Ramos (cell line): ENCODE data around the gene MRPS12.
"Not testable (repeated sequence)": the region's sequence is repeated elsewhere in the genome, so short reads cannot be mapped to it uniquely, and the experiment has no call there.

ENCODE experiments used
- in situ Hi-C: fragments of 300-500 bp; cut with MboI; formaldehyde crosslinking; loops from one replicate; pipeline ENCODE4 v1.14.3; 2022; ENCODE audit warnings: low sequenced_read_pairs; ENCODE audit not compliant: unreplicated experiment

The MRPS12 gene

DNA sequence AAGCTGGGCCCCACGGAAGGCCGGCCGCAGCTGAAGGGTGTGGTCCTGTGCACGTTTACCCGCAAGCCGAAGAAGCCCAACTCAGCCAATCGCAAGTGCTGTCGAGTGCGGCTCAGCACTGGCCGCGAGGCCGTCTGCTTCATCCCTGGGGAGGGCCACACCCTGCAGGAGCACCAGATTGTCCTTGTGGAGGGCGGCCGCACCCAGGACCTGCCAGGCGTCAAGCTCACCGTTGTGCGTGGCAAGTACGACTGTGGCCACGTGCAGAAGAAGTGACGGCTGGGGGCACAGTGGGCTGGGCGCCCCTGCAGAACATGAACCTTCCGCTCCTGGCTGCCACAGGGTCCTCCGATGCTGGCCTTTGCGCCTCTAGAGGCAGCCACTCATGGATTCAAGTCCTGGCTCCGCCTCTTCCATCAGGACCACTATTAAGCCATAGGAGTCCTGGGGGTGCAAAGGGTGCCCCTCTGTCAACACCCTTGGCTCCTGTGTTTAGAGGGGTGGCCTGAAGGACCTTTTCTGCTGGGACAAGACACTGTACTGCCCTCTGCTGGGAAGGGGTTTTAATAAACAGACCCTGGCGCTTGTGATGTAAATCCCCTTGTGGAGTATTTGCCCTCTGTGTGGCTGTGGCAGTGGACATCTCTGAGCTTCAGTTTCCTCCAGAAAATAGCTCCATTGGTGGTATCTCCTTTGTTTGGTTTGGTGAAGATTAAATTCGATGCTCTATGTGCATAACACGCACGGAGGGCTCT lies 1.9 kb downstream of the MRPS12 start:
- in situ Hi-C loops, result loop anchor here (25.0 kb wide), 2 partner anchors 395 to 520 kb away; partner anchors contain the start of gene FAM98C

- in situ Hi-C loops, result loop anchor here (25.0 kb wide), 2 partner anchors 396 to 521 kb away; partner anchors contain the start of gene FAM98C
Measured at GRCh38 chr19:38933544-38933943, 2.8 kb downstream of the MRPS12 start.

DNA sequence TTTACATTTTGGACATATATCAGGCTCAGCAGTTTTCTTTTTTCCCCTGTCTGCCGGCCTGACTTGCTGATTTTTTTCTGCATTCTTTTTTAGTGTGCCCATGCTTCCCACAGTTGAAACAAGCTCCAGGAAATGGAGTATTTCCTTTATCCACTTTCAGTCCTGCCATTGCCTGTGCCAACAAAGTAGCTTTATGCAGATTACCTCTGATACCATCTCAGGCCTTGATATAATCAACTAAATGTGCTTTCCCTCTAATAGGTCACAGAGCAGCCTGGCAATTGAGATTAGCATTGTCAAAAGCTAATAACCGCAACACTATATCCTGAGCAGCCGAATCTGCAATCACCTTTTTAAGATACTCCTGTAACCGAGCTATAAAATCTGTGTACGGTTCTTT lies 9.2 kb downstream of the MRPS12 start:
- in situ Hi-C loops, result loop anchor here (25.0 kb wide), 2 partner anchors 403 to 528 kb away; partner anchors contain the start of gene FAM98C

DNA sequence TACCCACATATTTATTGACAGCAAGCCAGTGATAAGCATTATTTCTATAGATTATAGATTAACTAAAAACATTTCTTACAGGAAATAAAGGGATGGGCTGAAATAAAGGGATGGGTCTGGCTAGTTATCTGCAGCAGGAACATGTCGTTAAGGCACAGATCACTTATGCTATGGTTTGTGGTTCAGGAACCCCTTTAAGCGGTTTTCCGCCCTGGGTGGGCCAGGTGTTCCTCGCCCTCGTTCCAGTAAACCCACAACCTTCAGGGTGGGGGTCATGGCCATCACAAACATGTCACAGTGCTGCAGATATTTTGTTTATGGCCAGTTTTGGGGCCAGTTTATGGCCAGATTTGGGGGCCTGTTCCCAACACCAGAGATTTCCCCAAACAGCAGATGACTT lies 10.7 kb downstream of the MRPS12 start:
- in situ Hi-C loops, result loop anchor here (25.0 kb wide), 2 partner anchors 404 to 529 kb away; partner anchors contain the start of gene FAM98C

- in situ Hi-C loops, result loop anchor here (25.0 kb wide), 2 partner anchors 405 to 530 kb away; partner anchors contain the start of gene FAM98C
Measured at GRCh38 chr19:38941979-38942378, 11.2 kb downstream of the MRPS12 start.

DNA sequence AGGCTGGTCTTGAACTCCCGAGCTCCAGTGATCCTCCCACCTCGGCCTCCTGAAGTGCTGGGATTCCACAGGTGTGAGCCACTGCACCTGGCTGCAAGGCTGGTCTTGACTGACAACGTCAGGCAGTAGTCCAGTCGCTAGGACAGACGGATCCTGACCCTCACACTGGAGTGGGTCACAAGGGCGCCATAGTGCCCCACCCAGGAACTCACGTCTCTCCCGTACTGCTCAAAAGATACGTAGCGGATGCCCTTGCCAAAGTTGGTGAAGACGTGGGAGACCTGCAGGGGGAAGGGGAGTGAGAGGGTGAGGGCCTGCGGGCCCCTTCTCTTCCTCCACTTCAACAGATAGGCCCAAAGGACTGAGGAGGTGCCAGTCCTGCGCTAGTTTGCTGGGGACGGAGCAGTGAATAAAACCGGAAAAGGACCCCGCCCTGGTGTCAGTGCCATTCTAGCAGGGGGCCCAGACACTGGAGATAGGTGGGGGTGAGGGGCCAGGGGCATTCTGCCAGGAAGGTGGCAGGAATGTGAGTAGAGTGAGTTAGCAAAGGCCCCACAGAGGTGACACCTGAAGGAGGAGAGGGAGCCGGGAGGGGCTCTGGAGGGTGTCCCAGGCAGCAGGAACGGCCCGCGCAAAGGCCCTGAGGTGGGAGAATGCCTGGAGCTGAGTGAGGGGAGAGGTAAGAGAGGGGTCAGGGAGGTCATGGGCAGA lies 11.9 kb downstream of the MRPS12 start:
- in situ Hi-C loops, result loop anchor here (25.0 kb wide), 2 partner anchors 405 to 530 kb away; partner anchors contain the start of gene FAM98C

DNA sequence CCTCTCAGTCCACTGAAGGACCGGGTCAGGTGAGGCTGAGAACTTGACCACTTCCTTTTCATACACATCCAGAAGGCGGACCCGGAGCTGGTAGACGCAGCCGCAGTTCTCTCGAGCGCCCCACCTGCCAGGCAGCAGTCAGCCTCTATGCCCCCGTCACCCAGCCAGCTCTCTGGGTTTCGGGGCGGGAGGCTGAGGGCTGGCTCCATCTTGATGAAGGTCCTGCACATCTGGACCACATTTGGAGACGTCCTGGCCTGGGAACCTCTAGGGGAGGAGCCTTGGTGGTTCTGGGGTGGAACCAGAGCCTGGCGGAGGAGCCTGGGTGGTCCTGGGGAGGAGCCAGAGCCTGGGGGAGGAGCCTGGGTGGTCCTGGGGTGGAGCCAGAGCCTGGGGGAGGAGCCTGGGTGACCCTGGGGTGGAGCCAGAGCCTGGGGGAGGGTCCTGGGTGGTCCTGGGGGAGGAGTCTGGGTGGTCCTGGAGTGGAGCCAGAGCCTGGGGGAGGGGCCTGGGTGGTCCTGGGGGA lies 14.3 kb downstream of the MRPS12 start:
- in situ Hi-C loops, result loop anchor here (25.0 kb wide), 2 partner anchors 408 to 533 kb away; partner anchors contain the start of gene FAM98C

- in situ Hi-C loops, result loop anchor here (25.0 kb wide), 2 partner anchors 408 to 533 kb away; partner anchors contain the start of gene FAM98C
Measured at GRCh38 chr19:38945562-38946228, 15.0 kb downstream of the MRPS12 start.

- in situ Hi-C loops, result loop anchor here (25.0 kb wide), 2 partner anchors 409 to 534 kb away; partner anchors contain the start of gene FAM98C
Measured at GRCh38 chr19:38946229-38947010, 15.7 kb downstream of the MRPS12 start.

- in situ Hi-C loops, result loop anchor here (25.0 kb wide), 2 partner anchors 412 to 537 kb away; partner anchors contain the start of gene FAM98C
Measured at GRCh38 chr19:38949580-38950367, 19.0 kb downstream of the MRPS12 start.

DNA sequence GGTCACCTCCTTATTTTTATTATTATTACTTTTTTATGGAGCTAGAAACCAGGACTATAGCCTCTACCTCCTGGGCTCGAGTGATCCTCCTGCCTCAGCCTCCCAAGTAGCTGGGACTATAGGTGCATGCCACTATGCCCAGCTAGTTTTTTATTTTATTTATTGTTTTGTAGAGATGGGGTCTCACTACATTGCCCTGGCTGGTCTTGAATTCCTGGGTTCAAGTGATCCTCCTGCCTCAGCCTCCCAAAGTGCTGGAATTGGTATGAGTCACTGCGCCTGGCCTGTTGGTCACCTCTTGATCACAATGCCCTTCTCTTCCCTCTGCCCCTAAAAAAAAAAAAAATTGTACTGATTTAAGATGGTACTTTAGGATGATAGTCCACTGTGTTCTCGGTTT lies 20.4 kb downstream of the MRPS12 start:
- in situ Hi-C loops, result no loop called here

GRCh38 chr19:38952395-38953165 lies 21.8 kb downstream of the MRPS12 start:
- in situ Hi-C loops, result no loop called here

- in situ Hi-C loops, result no loop called here
Measured at GRCh38 chr19:38953677-38954076, 22.9 kb downstream of the MRPS12 start.

GRCh38 chr19:38956264-38956663 lies 25.5 kb downstream of the MRPS12 start:
- in situ Hi-C loops, result no loop called here

- in situ Hi-C loops, result no loop called here
Measured at GRCh38 chr19:38958301-38958700, 27.6 kb downstream of the MRPS12 start.

GRCh38 chr19:38959618-38960017 lies 28.9 kb downstream of the MRPS12 start:
- in situ Hi-C loops, result no loop called here

DNA sequence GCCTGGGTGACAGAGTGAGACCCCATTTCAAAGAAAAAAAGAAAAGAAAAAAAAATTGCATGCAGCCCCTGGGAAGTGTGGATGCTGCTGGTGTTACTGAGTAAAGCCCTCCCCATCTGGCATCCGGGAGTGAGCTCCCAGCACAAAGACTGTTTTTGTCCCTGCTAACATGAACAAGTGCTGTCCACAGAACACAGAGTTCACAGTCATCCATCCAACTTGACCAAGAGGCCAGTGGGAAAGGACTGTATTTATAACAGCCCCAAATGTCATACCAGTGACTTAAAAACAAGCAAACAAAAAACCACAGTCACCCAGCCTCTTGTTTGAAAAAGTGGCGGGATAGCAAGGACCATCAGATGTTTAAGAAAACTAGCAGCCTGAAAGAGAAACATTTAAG lies 34.0 kb downstream of the MRPS12 start:
- in situ Hi-C loops, result no loop called here

DNA sequence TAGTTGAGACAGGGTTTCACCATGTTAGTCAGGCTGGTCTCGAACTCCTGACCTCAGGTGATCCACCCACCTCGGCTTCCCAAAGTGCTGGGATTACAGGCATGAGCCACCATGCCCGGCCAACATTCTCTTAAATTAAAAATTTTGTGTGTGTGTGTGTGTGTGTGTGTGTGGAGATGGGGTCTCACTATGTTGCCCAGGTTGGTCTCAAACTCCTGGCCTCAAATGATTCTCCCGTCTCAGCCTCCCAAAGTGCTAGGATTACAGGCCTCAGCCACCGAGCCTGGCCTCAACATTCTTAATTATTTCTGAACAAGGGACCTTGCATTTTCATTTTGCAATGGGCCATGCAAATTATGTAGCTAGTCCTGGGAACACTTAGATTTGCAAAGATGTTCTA lies 35.4 kb downstream of the MRPS12 start:
- in situ Hi-C loops, result not testable (repeated sequence)
